Femur (tissue), 1 donor: ENCODE data around the gene ERI3.
A peak's percentile ranks its signal among the peaks of the same experiment; 100 is the strongest.
"Not testable (repeated sequence)": the region's sequence is repeated elsewhere in the genome, so short reads cannot be mapped to it uniquely, and the experiment has no call there.

Experiments used
- DNase-seq: peaks from one replicate; pipeline ENCODE4 v3.0.0-alpha.2; 2017

The ERI3 gene

GRCh38 chr1:44229435-44230167, 125.5 kb downstream of the ERI3 start:
- DNase-seq, result peak; percentile 7

DNA sequence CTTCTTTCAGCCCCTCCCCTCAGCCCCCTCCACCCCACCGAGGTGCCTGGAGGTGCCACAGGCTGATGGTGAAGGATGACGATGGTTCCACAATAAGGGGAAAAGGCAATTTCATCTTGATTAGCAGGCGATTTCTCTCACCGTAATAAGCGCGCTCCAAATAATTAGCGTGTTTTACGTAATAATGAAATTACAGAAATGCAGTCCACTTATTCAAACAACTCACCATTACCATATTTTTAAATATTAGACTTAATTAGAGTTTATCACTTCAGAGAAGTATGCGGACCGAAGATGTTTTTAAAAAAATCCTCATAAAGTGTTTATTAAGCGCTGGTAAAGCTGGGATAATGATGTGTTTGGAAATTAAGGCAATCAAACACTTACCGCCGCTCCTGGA, 126.8 kb downstream of the ERI3 start:
- DNase-seq, result no peak

GRCh38 chr1:44227211-44227610, 127.8 kb downstream of the ERI3 start:
- no peak for DNase-seq

DNA sequence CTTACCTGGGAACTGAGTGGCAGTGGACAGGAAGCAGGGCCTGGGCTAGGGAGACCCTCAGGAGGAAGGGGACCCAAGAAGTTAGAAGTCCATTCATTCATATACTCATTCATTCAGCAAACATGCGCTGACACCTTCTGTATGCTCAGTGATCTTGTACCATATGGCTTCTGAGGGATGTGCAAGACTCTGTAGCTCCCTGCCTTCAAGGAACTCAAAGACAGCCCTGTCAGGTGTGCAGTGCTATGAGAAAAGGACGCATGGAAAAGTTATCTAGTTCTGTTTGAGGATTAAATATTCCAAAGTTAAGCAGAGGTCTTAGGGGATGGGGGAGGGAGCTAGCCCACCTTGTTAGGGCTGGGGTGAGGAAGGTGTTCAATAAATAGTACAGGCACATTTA, 129.3 kb downstream of the ERI3 start:
- DNase-seq, result no peak

GRCh38 chr1:44223187-44223610, 131.9 kb downstream of the ERI3 start:
- no peak for DNase-seq

GRCh38 chr1:44222397-44223186, 132.5 kb downstream of the ERI3 start:
- DNase-seq, result no peak

DNA sequence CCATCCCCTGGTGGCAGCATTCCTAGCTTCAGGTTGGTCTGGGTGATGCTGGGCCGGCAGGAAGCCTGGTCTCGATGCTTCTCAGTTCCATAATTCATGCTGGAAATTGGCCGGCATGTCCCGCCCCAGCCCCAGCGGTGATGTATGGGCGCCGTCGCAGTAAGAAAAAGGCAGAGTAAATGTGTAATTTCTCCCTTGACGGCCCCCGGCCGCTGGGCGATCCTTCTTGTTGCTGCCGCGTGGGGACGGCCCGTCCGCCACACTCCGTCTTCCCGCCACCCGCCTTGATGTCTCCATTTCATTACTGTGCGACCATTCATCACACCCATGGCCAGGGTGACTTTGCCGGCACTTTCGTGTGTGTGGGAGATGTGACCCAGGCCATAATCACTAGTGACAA, 133.3 kb downstream of the ERI3 start:
- no peak for DNase-seq

- DNase-seq, result no peak
These were observed 134.3 kb downstream of the ERI3 start for GRCh38 chr1:44220755-44221154.

- no peak for DNase-seq
These were observed 134.9 kb downstream of the ERI3 start for GRCh38 chr1:44220001-44220751.

DNA sequence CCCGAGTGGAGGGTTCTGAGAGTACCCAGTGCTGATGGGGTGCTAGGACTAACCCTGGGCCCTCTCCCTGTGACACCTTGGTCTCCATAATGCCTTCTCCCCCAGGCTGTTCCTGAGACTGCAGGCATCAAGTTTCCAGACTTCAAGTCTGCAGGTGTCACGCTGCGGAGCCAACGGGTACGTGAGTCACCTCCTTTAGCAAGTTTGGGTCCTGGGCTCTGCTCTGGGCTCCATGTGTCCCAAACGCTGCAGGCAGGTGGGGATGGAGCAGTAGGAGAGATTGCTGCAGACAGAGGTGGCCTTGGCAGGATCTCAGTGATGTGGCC, 135.8 kb downstream of the ERI3 start:
- DNase-seq, result no peak

DNA sequence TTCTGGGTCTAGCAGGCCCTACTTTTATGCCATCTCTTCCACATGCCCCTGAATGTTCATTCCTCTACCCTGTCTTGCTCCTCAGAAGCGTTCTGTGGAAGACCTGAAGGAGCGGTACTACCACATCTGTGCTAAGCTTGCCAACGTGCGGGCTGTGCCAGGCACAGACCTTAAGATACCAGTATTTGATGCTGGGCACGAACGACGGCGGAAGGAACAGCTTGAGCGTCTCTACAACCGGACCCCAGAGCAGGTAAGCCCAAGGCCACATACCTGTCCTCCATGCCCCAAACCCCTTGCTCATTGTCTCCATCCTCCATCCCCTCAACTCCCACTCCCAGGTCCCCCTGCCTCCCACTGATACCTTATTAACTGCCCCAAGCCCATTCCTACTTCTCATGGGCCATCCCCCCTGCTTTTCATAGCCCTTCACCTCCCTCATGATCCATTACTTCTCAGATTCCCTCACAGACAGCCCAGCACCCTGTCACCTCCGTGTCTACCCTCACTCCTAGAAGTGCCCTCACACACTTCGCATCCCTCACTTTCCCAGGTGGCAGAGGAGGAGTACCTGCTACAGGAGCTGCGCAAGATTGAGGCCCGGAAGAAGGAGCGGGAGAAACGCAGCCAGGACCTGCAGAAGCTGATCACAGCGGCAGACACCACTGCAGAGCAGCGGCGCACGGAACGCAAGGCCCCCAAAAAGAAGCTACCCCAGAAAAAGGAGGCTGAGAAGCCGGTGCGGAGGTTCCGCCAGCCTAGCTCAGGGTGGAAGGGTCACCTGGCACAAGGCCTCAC, 136.4 kb downstream of the ERI3 start:
- DNase-seq, result no peak

GRCh38 chr1:44217809-44218410, 137.1 kb downstream of the ERI3 start:
- DNase-seq, result peak; percentile 80

- DNase-seq, result peak; percentile 92
These were observed 141.6 kb downstream of the ERI3 start, which contains the start of gene DMAP1 for GRCh38 chr1:44213222-44214112. Gene DMAP1 (plus strand): TSS chr1:44213471. CDS start chr1:44213754, 283 bp downstream.

DNA sequence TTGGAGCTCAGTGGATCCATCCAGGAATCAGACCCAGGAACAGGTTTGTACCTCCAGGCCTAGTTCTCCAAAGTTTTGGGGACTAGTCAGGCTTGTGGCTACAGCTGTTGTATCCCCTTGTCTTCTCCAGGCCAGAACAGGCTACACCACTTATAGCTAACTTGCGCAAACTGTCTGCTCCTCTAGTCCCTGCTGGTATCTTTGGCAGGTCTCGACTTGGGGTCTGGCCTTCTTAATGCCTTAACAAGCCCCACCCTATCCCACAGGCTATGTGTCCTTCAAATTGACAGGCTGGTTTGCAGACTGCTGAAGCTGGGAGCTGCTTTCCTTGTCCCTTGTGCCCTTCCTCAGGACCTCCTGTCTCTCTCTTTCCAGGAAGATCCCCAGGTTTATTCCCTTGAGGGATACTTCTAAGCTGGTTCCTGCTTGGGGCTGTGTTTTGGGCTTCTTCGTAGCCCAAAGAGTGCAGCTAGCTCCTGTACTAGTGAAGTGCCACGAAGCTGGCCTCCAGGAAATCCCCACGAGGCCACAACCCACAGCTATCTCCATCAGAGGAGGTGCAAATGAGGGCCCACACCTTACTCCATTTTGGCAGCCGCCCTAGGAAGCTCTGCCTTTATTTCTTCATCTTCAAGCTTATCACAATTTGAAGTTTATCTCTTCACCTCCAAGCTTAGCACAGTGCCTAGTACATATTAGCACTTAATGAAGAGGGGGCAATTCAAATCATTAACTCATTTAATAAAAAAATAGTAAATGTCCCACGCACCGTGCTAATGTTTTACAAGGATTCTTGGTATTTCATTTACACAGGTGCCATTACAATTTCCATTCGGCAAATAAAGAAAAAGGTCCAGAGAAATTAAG, 142.5 kb downstream of the ERI3 start:
- no peak for DNase-seq

DNA sequence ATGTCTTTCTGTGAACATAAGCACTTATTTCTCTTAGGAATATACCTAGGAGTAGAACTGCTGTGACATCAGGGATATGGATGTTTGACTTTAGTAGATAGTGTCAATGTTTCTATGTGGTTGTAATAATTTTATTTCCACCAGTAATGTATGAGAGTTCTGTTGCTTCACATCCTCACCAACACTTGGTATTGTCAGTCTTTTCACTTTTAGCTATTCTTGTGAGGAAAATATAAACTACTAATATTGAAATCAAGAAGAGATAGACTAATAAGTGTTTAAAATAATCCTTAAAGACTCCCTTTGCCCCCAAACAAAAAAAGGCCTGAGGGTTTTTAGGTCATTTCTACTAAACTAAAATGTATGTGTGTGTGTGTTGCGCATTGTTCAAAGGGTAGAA, 144.5 kb downstream of the ERI3 start:
- DNase-seq, result no peak

DNA sequence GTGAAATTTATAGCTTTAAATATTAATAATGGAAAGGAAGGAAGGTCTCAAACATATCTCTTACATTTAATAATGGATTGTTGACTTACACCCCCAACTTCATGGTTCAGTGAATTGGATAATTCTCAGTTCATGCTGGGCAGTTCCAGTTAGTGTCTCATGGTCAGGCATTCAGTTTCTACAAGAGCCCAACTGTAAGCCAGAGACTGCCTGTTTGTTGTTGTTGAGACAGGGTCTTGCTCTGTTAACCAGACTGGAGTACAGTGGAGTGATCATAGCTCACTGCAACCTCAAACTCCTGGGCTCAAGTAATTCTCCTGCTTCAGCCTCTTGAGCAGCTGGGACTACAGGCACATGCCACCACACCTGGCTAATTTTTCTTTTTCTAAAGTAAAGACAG, 146.8 kb downstream of the ERI3 start:
- DNase-seq, result no peak

DNA sequence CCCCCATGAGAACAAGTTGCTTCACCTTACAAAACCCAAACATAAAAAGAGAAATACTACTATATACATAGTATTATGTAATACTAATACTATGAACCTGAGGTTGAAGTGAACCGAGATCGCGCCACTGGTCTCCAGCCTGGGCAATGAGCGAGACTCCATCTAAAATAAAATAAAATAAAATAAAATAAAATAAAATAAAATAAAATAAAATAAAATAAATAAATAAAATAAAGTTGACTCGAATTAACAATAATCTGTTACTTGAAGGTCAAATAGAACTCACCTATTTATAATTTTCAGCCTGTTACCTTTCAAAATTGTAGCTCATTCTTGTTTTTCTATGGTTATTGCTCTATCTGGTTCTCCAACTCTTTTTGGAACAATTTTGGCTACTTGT, 148.5 kb downstream of the ERI3 start:
- not testable (repeated sequence) for DNase-seq

DNA sequence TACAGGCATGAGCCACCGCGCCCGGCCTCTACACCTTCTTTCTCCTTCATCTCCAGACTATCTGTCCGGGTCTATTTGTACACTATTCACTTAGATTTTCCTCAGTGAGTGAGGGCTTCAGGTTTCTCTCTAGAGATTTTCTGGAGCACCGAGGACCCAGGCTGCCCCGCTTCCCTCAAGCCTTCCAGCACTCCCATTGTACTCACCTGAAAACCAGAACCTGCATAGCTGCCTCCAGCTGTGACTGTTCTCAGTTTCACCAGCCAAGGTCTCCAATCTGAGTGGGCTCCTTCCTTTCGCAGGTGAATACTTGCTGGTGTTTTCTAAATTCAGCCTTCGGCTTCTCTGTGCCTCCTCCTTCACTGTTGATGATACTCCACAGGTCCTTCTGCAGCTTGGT, 154.7 kb downstream of the ERI3 start:
- DNase-seq, result no peak

DNA sequence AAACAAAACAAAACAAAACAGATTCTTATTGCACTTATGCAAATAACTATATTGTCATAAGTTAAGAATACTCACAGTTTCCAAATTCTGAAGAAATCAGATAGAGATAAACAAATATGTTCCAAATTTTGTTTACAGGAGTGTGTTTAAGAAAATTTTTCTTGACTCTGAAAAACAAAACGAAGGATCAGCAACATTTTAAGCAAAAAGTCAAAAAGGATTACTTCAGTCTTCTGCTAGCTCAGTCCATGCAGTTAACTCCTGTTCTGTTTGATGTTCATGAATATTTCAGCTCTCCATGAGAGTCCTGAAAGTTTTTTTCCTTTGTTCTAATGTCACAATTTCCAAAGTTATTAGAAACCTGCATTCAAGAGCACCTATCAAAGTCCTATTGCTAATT, 180.4 kb downstream of the ERI3 start:
- DNase-seq, result no peak
